A673 (cell line): ENCODE results near the gene CDC42BPB.

ENCODE experiments used
- CTCF ChIP-seq: fragments of 300-800, 200-600 bp; sonication (generic); conservative IDR thresholded peaks from 2 replicates; pipeline ENCODE4 v1.5.1; 2017; ENCODE audit warnings: low read depth, mild to moderate bottlenecking, antibody characterized with exemption, low read length, moderate library complexity, mixed read lengths
- EZH2 ChIP-seq: fragments of 200-600 bp; sonication (generic); IDR thresholded peaks from 2 replicates; pipeline ENCODE4 v1.6.1; 2017; ENCODE audit warnings: borderline replicate concordance, low read depth, mild to moderate bottlenecking, mixed read lengths, antibody characterized with exemption, low read length; ENCODE audit not compliant: poor library complexity, severe bottlenecking

GRCh38 chr14:102965282-102965681 is 92.1 kb downstream of the CDC42BPB start:
- TF ChIP-seq CTCF: no peak
- TF ChIP-seq EZH2: no peak
